HepG2 (cell line): Measurements from ENCODE around the gene SLC43A3. TPM values are rescaled to one million over a fixed set of nuclear protein-coding genes. Genes with fewer than 3 reads are reported as not detected.
A peak's percentile ranks its signal among the peaks of the same experiment; 100 is the strongest.

Source experiments
- ATAC-seq: fragments of 200-7000 bp; cut with Tn5 transposase; 3 replicates; pipeline ENCODE4 v1.9.1; 2020; ENCODE audit warnings: mild to moderate bottlenecking, moderate library complexity
- BruUV-seq: library from RNA; stranded (reverse); fragments of 400-500 nt; replicated peaks from 2 replicates; lab custom pipeline; 2021; lab: Mats Ljungman, UMichigan
- CTCF ChIA-PET: fragments of 300-600 bp; formaldehyde crosslinking; extraction: SDS; loops from one replicate; lab custom pipeline; 2021; ENCODE audit warnings: low total read pairs, inconsistent platforms, low intra/inter-chr PET ratio; lab: Yijun Ruan, JAX
- POLR2A ChIA-PET: fragments of 350-600 bp; sonication (Branson Sonifier 250); formaldehyde crosslinking; loops from one replicate; lab custom pipeline; 2020; ENCODE audit warnings: antibody characterized with exemption, inconsistent platforms; lab: Yijun Ruan, JAX
- DNase-seq: peaks from one replicate; pipeline ENCODE4 v3.0.0-alpha.2; 2015; ENCODE audit warnings: low spot score
- FAIRE-seq: peaks from 3 replicates; lab custom pipeline; 2011; peaks lifted over from hg19 to GRCh38; lab: Jason Lieb, UNC
- H2AFZ ChIP-seq: one replicate; pipeline ENCODE4 v1.6.1; 2011; ENCODE audit warnings: low read length, inconsistent platforms
- H3K27ac ChIP-seq: fragments of 300-600 bp; 3 replicates; pipeline ENCODE4 v1.8.0; 2011; ENCODE audit warnings: mixed run types, mild to moderate bottlenecking, mixed read lengths, low read length, inconsistent platforms; ENCODE audit not compliant: insufficient read depth; ENCODE audit errors: extremely low read length
- H3K27me3 ChIP-seq, 2 experiments: fragments of 200-600 bp in 1 of 2; 2 replicates in 1 of 2; 3 replicates in 1 of 2; pipeline versions ENCODE4 v1.6.0 to v1.8.0; 2011; ENCODE audit warnings: low read length in 2 of 2, mild to moderate bottlenecking in 2 of 2, moderate library complexity in 2 of 2, inconsistent platforms in 1 of 2; ENCODE audit not compliant: insufficient read depth in 2 of 2, control insufficient read depth in 1 of 2
- H3K36me3 ChIP-seq, 2 experiments: fragments of 200-600 bp in 1 of 2; replicated peaks in 1 of 2; 2 replicates in 1 of 2; 3 replicates in 1 of 2; pipeline versions ENCODE4 v1.5.1 to v1.8.0; 2011; ENCODE audit warnings: low read length in 2 of 2, inconsistent platforms in 1 of 2; ENCODE audit not compliant: insufficient read depth in 2 of 2, control insufficient read depth in 1 of 2
- H3K4me1 ChIP-seq: 2 replicates; pipeline ENCODE4 v1.5.1; 2012; ENCODE audit warnings: low read length, inconsistent platforms; ENCODE audit not compliant: insufficient read depth
- H3K4me2 ChIP-seq: 2 replicates; pipeline ENCODE4 v1.6.0; 2011; ENCODE audit warnings: low read depth, low read length, inconsistent platforms
- H3K4me3 ChIP-seq, 3 experiments: fragments of 200-600 bp in 1 of 3; sonication (generic), shearing (Covaris generic) in 1 of 3; replicated peaks in 1 of 3; 2 replicates each; pipeline ENCODE4 v1.5.1; 2011 to 2016; ENCODE audit warnings: low read length in 3 of 3, inconsistent platforms in 2 of 3, low read depth in 2 of 3, mild to moderate bottlenecking in 2 of 3, control low read depth in 1 of 3, mixed read lengths in 1 of 3; ENCODE audit not compliant: insufficient read depth in 1 of 3
- H3K79me2 ChIP-seq: one replicate; pipeline ENCODE4 v1.6.1; 2011; ENCODE audit warnings: low read length, inconsistent platforms; ENCODE audit not compliant: insufficient read depth
- H3K9ac ChIP-seq: 2 replicates; pipeline ENCODE4 v1.6.0; 2011; ENCODE audit warnings: mild to moderate bottlenecking, low read depth, low read length, inconsistent platforms; ENCODE audit not compliant: insufficient read depth
- H3K9me3 ChIP-seq: 2 replicates; pipeline ENCODE4 v1.5.1; 2012; ENCODE audit warnings: mild to moderate bottlenecking, low read length
- H4K20me1 ChIP-seq: 2 replicates; pipeline ENCODE4 v1.6.0; 2011; ENCODE audit warnings: inconsistent platforms, mild to moderate bottlenecking, low read length, moderate library complexity; ENCODE audit not compliant: insufficient read depth
- AGO2 ChIP-seq: fragments of 200-400 bp; formaldehyde crosslinking; optimal IDR thresholded peaks from 2 replicates; pipeline ENCODE3; 2017; ENCODE audit warnings: mild to moderate bottlenecking, low read depth, low read length, moderate library complexity
- CEBPB ChIP-seq: IDR thresholded peaks from 2 replicates; pipeline ENCODE4 v1.6.1; 2011; ENCODE audit warnings: low read depth, low read length, improper control_type of control experiment, borderline replicate concordance
- MLXIP ChIP-seq: sonication (generic); formaldehyde crosslinking; IDR thresholded peaks from 2 replicates; pipeline ENCODE4 v1.9.0; 2021; ENCODE audit warnings: missing genetic modification reagents, borderline replicate concordance
- ZNF503 ChIP-seq: sonication (generic); formaldehyde crosslinking; IDR thresholded peaks from 2 replicates; pipeline ENCODE4 v1.4.0; 2020; ENCODE audit warnings: missing genetic modification reagents
- ZSCAN22 ChIP-seq: sonication (generic); formaldehyde crosslinking; IDR thresholded peaks from 2 replicates; pipeline ENCODE4 v1.4.0; 2020; ENCODE audit warnings: mild to moderate bottlenecking, missing genetic modification reagents
- WGBS: methylation state at CpG from one replicate; pipeline ENCODE4 v1.1.6; 2017; ENCODE audit warnings: low lambda C conversion rate; 5-methylcytosine and 5-hydroxymethylcytosine counted together
- in situ Hi-C: cut with HindIII; loops from 2 replicates; pipeline ENCODE4 v1.10.0; 2017; ENCODE audit warnings: low pct_unique_long_range_greater_than_20kb; ENCODE audit not compliant: extremely low pct_ligation_motif_present
- intact Hi-C: fragments of 100-400 bp; cut with micrococcal nuclease; formaldehyde crosslinking; loops from one replicate; pipeline ENCODE4 v1.10.0; 2022; ENCODE audit not compliant: unreplicated experiment
- polyA plus RNA-seq, 8 experiments: library from polyadenylated mRNA; depleted of rRNA in 3 of 8; stranded (reverse) in 7 of 8; unstranded in 1 of 8; fragments of >200 nt; fragmentation: Illumina TruSeq in 4 of 8; extraction: Trizol in 4 of 8; gene quantifications; 2 replicates each; pipeline versions ENCODE4 v1.2.1 to v1.2.3, GENCODE V29; 2011 to 2016; ENCODE audit warnings: low read depth in 4 of 8, missing spikeins in 1 of 8, mixed read lengths in 1 of 8; ENCODE audit not compliant: insufficient read depth in 1 of 8
- total RNA-seq, 5 experiments: library from RNA; depleted of rRNA; stranded (reverse); fragments of >200 nt; fragmentation: Illumina TruSeq; extraction: Trizol; gene quantifications; 2 replicates each; pipeline ENCODE4 v1.2.3, GENCODE V29; 2016; ENCODE audit warnings: low read depth in 1 of 5

The SLC43A3 gene
- total and polyA plus RNA-seq, 2 of the 13 experiments (the other 11 are each of a cell fraction or from before 2014, with no cell fraction given), result 2.6 TPM; not detected in 1

GRCh38 chr11:57468276-57468675 lies 41.4 kb upstream of the SLC43A3 start:
- no peaks in the 10 kb centered on the region for H3K27me3 ChIP-seq
- BruUV-seq, result no TSS peak
- no peaks in the 10 kb centered on the region for H3K9me3 ChIP-seq
- ATAC-seq (no peak), FAIRE-seq (no peak), DNase-seq (no peak)
- intact Hi-C loops (no loop called here), in situ Hi-C loops (no loop called here)
- H4K20me1 ChIP-seq, result no peaks in the 10 kb centered on the region
- H3K79me2 ChIP-seq, result no peaks in the 10 kb centered on the region
- H3K4me3 ChIP-seq, result no peak overlapping the region
- no peak overlapping the region for H3K4me2 ChIP-seq
- no peak overlapping the region for H3K27ac ChIP-seq
- H3K4me1 ChIP-seq, result peaks cover 13% of the 10 kb centered on the region
- H2AFZ ChIP-seq, result no peak overlapping the region
- no peak overlapping the region for H3K9ac ChIP-seq
- CTCF ChIA-PET, result no interaction called here
- WGBS, result 96% methylated on average over 4 of the region's 4 CpGs
- TF ChIP-seq ZSCAN22 (CRISPR knock-in tag), result peak; percentile 68; the same call in 1 of the 2 replicates
- no peak for TF ChIP-seq MLXIP
- POLR2A ChIA-PET, result no interaction called here
- H3K36me3 ChIP-seq, result no peaks in the 10 kb centered on the region

GRCh38 chr11:57467508-57468157 lies 40.7 kb upstream of the SLC43A3 start:
- H4K20me1 ChIP-seq, result no peaks in the 10 kb centered on the region
- POLR2A ChIA-PET, result no interaction called here
- FAIRE-seq (no peak), ATAC-seq (no peak), DNase-seq (no peak)
- H3K9me3 ChIP-seq, result no peaks in the 10 kb centered on the region
- no peak overlapping the region for H3K4me2 ChIP-seq
- WGBS, result 97% methylated on average over 19 of the region's 23 CpGs
- no peaks in the 10 kb centered on the region for H3K36me3 ChIP-seq
- peaks cover 7% of the 10 kb centered on the region for H3K4me1 ChIP-seq
- H3K79me2 ChIP-seq, result no peaks in the 10 kb centered on the region
- TF ChIP-seq CEBPB (no peak), ZNF503 (CRISPR knock-in tag) (no peak), AGO2 (peak; percentile 61)
- BruUV-seq, result no TSS peak
- H3K27ac ChIP-seq, result no peak overlapping the region
- intact Hi-C loops (no loop called here), in situ Hi-C loops (no loop called here)
- H3K27me3 ChIP-seq, result no peaks in the 10 kb centered on the region
- CTCF ChIA-PET, result no interaction called here
- H3K4me3 ChIP-seq, result no peak overlapping the region
- H3K9ac ChIP-seq, result no peak overlapping the region
- no peak overlapping the region for H2AFZ ChIP-seq
